Inflammatory macrophage treated with lipopolysaccharide for 4 hours (primary cell): ENCODE data around the gene ITGB8.

Source experiments
- DNase-seq: peaks from one replicate; pipeline ENCODE4 v3.0.0-alpha.2; 2020

The ITGB8 gene

DNA sequence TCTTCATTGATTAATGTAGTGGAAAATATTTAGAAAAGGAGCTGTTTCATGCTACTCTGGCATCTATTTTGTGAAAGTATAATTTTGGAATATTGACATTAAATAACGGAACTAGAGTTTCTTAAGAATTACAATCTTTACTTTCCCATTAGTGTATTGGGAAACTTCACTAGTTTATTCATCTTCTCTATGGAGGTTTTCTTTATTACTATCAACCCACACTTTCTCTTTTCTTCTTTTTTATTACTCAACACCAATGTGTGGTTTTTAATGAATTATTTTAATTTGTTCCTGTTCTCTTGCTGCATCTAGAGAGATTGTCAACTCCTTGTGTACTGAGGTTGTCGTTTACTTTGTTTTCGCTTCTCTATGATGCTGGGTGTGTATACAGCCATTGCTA, 20.4 kb upstream of the ITGB8 start:
- peak; percentile 86 for DNase-seq

DNA sequence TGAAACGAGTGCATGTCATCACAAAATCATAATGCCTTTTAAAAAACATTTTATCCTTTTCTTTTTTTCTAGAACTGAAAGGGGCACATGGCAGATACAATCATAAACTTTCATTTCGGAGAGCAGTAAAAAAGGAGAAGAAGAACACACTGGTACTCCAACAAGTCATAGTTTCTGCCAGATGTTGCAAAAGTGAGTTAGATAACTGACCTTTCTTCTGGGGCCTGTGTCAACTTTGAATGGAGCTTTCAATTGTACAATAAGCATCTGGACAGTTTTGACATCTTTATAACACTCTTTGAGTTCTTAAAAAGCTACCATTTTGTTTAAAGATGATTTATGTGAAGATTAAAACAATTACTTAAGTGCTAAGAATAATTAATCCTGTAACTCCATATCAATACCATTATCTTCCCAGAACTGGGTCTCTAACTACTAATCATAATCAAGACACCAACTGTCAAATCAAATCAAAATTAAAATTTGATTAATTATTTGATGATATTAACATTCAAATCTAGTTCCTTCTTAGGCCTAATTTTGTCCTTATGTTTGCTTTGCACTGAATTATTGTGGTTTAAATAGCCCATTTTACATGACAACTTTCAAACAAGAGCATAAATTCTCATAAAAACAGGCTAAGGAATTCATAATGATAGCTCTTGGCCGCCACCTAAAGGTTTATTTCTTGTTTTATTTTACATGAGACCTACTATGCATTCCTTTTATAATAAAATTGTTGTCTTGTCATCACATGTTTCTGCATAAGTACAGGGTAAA, 19.5 kb upstream of the ITGB8 start:
- DNase-seq: peak; percentile 93

DNA sequence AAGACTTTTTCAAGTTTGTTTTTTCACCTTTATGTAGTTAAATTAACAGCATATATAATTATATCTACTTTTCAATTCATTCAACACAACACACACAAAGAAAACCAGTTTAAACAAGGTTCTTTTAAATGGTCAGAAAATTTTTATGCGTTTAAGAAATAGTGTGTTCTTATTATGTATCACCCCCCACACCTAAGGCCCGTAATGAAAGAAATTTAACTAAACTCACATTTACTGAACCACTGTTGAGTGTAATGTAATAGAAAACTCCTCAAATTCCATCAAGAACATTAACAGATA, 19.0 kb upstream of the ITGB8 start:
- DNase-seq: no peak

GRCh38 chr7:20312562-20312961, 18.1 kb upstream of the ITGB8 start:
- no peak for DNase-seq

- DNase-seq: no peak
Measured at GRCh38 chr7:20313626-20314025, 17.1 kb upstream of the ITGB8 start.

GRCh38 chr7:20314198-20314597, 16.5 kb upstream of the ITGB8 start:
- DNase-seq: no peak

DNA sequence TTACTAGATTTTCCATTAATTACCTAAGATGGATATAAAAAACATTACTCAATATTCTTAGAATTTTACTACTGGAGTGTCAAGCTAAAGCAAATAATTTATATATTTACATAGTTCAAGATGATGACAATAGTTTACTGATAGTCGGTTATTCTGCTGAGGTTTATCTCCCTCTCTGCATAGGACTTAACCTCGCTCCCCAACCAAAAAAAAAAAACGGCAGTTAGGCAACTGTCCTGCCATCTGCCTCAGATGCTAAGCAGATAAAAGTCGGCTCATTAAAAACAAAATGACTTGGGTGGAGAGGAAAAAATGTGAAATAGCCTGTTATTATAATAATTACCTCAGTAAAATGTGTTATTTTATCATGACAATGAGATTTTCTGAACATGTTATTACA, 14.0 kb upstream of the ITGB8 start:
- no peak for DNase-seq

DNA sequence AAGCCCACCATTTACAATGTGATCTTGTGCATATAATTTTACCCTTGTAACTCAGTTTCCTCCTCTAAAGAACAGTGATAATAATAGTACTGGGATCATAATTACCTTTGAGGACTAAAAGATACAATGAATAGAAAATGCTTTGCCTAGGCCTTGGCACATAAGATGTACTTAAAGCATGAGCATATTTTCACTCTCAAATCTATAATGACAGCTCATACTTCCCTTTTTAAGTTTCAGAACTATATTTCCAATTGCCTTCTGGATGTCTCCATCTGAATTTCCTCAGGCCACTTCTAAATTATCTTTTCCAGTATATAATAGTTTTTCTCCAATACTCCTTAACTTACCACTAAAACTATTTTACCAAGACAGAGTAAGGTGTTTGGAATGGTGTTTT, 13.3 kb upstream of the ITGB8 start:
- DNase-seq: peak; percentile 71

DNA sequence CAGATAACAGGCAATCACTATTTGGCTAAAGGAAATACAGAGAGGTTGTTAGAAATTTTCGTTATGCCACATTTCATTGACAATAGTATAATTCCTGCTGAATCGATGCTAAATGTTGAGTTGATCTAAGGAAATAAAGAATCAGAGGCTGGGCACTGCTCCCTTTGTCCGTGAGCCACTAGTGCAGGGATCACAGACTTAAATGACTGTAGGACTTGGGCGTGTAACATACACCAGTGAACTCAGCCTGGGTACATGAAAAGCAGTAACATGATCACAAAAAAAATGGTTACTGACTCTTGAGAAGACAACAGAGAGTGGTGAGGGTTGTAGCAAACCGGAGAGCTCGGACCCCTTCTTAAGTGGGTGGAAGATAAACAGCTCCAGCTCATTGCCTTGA, 11.8 kb upstream of the ITGB8 start:
- no peak for DNase-seq

GRCh38 chr7:20320322-20320721, 10.4 kb upstream of the ITGB8 start:
- DNase-seq: no peak

GRCh38 chr7:20320786-20321185, 9.9 kb upstream of the ITGB8 start:
- DNase-seq: no peak

- DNase-seq: no peak
Measured at GRCh38 chr7:20323595-20323994, 7.1 kb upstream of the ITGB8 start.

GRCh38 chr7:20326342-20326741, 4.4 kb upstream of the ITGB8 start:
- peak; percentile 73 for DNase-seq

DNA sequence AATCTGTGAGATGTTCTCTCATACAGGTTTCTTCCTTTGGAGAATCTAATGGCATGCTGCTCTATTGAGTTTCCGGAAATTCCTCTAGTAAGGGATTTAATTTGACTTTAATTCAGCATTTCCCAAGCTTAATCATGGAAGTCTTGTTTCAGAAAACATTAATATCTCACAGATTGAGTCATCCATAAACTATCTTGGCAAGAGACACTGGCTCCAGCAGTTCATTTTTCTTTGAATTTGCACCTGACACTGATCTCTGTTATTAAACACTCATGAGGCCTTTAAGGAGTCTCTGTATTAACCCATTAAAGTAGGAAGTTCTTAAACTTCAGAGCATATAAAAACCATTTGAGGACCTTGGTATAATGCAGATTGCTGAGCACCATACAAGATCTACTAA, 3.6 kb upstream of the ITGB8 start:
- DNase-seq: no peak

DNA sequence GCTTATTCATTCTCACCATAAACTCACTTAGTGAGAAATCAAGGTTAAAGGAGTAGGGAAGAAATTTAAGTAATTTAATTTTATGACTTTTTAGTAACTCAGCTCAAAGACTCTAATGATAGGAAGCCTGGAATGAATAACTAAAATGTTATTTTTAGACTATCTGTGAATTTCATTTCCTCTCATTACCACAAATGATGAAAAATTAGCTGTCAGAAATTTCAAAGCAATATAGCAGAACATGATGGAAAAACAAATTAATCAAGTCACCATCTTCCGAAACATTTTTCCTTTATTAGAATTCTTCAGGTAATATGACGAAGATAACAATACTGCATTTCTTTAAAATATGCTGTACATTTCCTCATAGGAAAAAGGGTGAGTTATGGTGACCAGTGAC, 2.7 kb upstream of the ITGB8 start:
- no peak for DNase-seq

DNA sequence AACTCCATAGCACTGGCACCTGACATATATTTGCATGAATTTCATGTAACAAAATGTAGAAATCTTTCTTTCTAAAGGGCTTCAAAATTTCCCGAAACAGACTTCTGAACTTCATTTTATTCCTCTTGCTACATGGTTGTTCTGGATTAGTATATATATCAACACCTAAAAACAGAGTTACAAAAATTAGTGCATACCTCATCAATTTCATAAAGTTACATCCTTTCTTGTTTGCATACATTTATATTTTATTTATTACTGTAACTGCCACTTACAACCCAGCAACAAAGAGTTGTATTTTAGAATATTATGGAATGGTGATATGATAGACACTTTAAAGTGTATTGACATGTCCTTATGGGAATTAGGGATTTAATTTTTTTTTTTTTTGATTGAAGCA, 2.0 kb upstream of the ITGB8 start:
- DNase-seq: no peak

DNA sequence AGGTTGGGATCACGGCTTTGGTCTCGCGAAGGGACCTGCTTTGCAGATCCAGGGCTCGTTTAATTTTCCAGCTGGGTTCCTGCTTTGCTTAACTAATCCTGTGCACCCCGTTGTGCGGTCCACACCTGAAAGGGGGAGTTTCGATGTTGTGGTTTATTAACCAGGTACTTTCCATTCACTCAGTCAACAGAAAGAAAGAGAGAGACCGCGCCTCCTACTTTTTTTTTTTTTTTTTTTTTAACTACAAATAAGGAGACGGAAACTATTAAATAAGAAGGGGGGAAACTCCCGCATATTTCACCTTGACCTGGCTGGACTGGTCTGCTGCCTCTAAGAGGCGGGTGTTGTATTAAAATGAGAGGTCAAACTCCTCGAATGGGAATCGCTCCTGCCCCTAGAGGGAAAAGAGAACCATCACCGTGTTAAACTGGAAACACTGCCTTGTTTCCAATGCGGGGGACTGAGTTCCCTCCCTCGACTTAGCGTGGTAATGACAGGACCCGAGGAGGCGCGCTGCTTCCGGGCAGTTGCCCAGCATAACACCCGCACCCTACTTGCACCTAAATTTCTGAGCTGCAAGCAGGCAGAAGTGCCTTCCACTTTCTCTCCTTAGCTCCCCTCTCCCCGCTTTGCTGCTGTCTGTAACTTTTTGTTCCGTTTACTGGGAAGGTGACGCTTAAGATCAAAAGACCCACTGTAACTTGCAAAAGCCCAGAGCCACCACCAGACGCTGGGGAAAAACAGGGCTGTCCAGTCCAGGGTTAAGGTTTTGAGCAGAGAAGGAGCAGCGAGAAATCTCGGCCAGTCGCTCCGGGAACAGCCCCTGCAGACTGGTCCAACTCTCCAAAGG, 1.1 kb upstream of the ITGB8 start:
- peak; percentile 91 for DNase-seq

- DNase-seq: peak; percentile 73
Measured at GRCh38 chr7:20330928-20331909, 519 bp downstream of the ITGB8 start.

DNA sequence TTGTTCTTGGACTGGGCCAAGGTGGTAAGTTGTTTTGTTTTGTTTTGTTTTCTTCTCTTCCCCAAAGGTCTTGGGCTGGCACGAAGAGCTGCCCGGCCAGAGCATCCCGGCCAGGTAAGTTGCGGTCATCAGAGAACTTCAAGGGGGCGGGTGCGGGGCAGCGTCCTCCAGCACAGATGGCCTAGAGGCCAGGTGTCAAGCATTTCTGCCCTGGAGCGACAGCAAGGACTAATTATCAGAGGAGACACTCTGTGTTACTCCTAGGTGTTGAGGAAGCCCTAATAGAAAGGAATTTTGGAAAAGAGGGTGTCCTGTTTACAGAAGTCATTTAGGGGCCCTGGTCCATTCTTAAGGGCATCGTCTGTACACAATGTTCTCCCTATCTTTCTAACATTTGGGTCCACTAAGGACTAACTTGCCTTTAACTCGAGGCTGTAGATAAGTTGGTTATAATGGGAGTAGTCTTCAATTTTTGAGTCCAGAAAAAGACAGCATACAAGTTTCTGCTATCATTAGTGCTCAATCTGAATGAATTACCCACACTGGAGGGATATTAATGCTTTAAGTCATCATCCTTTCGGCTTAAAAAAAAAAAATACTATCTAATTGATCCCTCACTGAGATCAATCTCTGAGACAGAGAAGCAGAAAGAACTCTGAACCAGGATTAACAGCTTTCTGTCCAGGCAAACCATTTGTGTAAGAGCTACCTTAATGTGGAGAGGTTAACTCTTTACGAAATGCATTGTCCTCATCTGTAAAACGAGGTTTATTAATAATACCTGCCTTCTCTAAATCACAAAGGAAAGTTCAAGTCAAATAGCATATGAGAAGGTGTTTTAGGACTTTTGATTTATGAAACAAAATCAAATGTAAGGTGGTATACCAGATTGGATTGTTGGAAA, 1.5 kb downstream of the ITGB8 start:
- DNase-seq: no peak

- DNase-seq: no peak
Measured at GRCh38 chr7:20338285-20338684, 7.6 kb downstream of the ITGB8 start.

DNA sequence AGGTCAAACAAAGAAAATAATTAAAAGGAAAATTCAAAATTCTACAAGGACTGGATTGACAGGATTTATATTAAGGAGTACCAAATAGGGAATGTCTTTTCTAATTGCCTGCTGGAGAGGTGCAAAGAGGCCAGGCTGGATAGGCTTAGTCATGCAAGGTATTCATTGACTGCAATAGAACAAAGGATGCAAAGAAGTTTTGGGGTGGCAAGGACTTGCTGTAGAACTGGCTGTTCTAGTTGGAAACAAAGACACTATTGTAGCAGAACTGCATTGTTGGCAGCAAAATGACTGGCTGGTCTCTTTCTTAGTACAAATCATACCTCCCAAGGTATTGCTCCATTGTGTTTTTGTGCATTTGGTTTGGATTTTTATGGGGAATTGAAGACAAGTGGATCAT, 10.1 kb downstream of the ITGB8 start:
- DNase-seq: no peak

- DNase-seq: no peak
Measured at GRCh38 chr7:20343205-20343604, 12.5 kb downstream of the ITGB8 start.
